ENCODE results near the gene U2AF1. TPM values are rescaled to one million over a fixed set of nuclear protein-coding genes. Genes with fewer than 3 reads are reported as not detected.

U2AF1 gene, protein sequence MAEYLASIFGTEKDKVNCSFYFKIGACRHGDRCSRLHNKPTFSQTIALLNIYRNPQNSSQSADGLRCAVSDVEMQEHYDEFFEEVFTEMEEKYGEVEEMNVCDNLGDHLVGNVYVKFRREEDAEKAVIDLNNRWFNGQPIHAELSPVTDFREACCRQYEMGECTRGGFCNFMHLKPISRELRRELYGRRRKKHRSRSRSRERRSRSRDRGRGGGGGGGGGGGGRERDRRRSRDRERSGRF
- 15.2 and 21.5 TPM in 2 replicates for total RNA-seq

DNA sequence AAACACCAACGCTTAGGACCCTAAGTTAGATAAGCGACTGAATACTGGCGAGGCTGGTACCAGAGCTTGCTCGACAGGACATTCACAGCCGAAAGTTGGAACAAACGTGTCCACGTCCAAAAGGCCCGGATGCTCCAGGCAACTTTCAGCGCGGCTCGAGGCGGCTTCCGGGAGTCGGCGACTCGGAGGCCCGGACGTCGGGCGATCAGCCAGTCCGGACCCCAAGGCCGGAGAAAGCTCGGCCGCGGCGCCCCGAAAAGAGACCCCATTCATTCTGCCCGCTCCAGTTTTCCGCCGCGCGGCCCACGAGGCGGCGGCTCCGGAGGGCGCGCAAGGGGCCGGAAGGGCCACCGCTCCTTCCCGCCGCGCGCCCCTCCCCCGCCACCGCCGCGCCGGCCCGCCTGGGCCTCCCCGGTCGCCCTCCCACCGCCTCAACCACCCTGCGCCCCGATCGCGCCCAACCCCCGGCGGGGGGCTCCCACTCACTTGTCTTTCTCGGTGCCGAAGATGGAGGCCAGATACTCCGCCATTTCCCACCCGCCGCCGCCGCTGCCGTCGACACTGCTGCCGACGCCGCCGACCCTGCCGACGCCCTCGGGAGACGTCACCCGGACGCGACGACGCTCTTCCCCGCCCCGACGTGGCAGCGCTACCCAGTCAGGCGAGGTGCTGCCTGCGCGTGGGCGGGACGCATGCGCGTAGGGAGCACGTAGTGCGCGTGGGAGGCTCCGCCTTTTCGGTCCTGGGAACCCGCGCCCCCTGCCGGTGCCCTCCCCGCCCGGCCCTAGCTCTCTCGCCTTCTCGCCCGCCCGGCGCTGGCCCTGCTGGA lies at the start of gene U2AF1:
Gene U2AF1, minus strand, starts transcription at position 606 of the 829 bp plus-strand sequence. Its CDS starts 76 bp downstream, at position 530.

DNA sequence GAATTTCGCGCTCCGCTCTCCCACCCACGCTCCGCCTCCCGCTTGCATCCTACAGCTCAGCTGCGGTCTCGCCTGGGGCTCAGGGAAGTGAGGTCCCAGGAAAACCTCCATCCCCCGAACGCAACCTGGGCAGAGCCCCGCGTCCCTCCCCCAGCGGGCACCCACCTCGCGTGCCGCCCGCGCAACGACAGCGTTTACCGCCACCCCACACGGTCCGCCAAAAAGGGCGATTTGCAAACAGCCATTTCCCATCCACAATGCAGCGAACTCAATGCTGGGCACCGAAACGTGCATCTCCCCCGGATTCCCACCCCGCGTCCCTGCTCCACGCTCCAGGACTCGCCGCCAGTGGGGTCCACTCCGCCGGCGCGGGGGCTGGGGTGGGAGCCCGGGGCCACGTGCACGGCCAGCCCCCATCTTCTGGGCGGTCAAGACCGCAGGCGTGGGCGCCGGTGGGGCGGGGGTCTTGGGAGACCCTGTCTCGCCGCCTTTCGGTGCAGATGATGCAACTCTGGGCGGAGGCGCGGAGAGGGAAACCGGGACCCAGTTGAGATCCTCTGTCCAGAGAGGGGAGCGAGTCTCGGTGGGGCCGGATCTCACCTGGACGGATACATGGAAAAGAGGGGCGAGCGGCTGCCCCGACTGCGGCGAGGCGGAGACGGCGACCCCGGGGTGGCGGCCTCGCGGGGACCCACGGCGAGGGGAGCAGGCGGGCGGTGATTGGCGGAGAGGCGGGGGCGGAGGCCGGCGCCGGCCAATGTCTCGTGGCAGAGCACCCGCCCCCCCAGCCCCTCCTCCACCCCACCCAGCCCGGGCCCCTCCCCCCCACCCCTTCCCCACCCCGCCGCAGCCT lies 32.0 kb downstream of the U2AF1 start, which contains the start of gene CBS:
Gene CBS, minus strand, starts transcription at position 666 of the 853 bp plus-strand sequence. CDS start 3,642 bp downstream, outside the sequence.

Other genes starting within 250 kb of the U2AF1 start
- gene WDR4, start 228.0 kb downstream of the U2AF1 start, total RNA-seq, result 6.3 and 11.4 TPM in 2 replicates
- 47.4 and 55.0 TPM in 2 replicates for gene NDUFV3, start 214.3 kb downstream of the U2AF1 start, total RNA-seq
- not detected in 2 replicates for gene ERVH48-1, start 181.9 kb downstream of the U2AF1 start, total RNA-seq
- 7.1 and 9.3 TPM in 2 replicates for gene PKNOX1, start 133.0 kb downstream of the U2AF1 start, total RNA-seq
- gene CBS, start 31.7 kb downstream of the U2AF1 start, total RNA-seq, result 8.7 and 9.8 TPM in 2 replicates
- gene CRYAA, start 61.4 kb upstream of the U2AF1 start, total RNA-seq, result not detected in 2 replicates